CD4-positive, CD25-positive, alpha-beta regulatory T cell (primary cell): ENCODE results near the gene NCKIPSD. TPM values are rescaled to one million over a fixed set of nuclear protein-coding genes. Genes with fewer than 3 reads are reported as not detected.
"Not testable (repeated sequence)": the region's sequence is repeated elsewhere in the genome, so short reads cannot be mapped to it uniquely, and the experiment has no call there.

Source experiments
- ATAC-seq, 2 donors: fragments of 150-1000 bp; cut with Tn5 transposase; one replicate each; pipeline ENCODE4 v1.10.0; 2021; ENCODE audit warnings: low read depth in 2 of 2, moderate number of reproducible peaks in 2 of 2, moderate library complexity in 1 of 2
- DNase-seq, 3 donors: peaks; one replicate each; pipeline versions ENCODE4 v3.0.0 to v3.0.0-alpha.2; 2012 to 2022; ENCODE audit warnings: mixed read lengths in 1 of 3
- H3K27ac ChIP-seq: one replicate; pipeline ENCODE4 v1.7.0; 2013; ENCODE audit warnings: mild to moderate bottlenecking, low read length; ENCODE audit not compliant: insufficient read depth, poor library complexity, severe bottlenecking
- H3K27me3 ChIP-seq: one replicate; pipeline ENCODE4 v1.7.0; 2013; ENCODE audit warnings: low read length; ENCODE audit not compliant: control insufficient read depth, insufficient read depth
- H3K36me3 ChIP-seq: one replicate; pipeline ENCODE4 v1.7.0; 2013; ENCODE audit warnings: mild to moderate bottlenecking, low read length, moderate library complexity; ENCODE audit not compliant: control insufficient read depth, insufficient read depth
- H3K4me1 ChIP-seq: 2 replicates; pipeline ENCODE4 v1.7.0; 2013; ENCODE audit warnings: mild to moderate bottlenecking, low read length; ENCODE audit not compliant: insufficient read depth, control insufficient read depth, poor library complexity, severe bottlenecking
- H3K4me3 ChIP-seq: one replicate; pipeline ENCODE4 v1.7.0; 2013; ENCODE audit warnings: low read depth, mild to moderate bottlenecking, low read length, moderate library complexity
- H3K9me3 ChIP-seq, 2 experiments: 1 replicate in 1 of 2; 2 replicates in 1 of 2; pipeline ENCODE4 v1.7.0; 2013; ENCODE audit warnings: low read length in 2 of 2, mild to moderate bottlenecking in 1 of 2, moderate library complexity in 1 of 2; ENCODE audit not compliant: control insufficient read depth in 2 of 2
- H3K27ac Mint-ChIP-seq, 3 donors: one replicate each; pipeline ENCODE4 v1.8.0; 2020 to 2022; ENCODE audit warnings: mild to moderate bottlenecking in 3 of 3, mixed read lengths in 3 of 3, moderate library complexity in 2 of 3
- H3K27me3 Mint-ChIP-seq: one replicate; pipeline ENCODE4 v1.8.0; 2022; ENCODE audit warnings: mild to moderate bottlenecking, mixed read lengths
- H3K36me3 Mint-ChIP-seq: one replicate; pipeline ENCODE4 v1.8.0; 2020; ENCODE audit warnings: mixed read lengths
- H3K4me1 Mint-ChIP-seq, 4 donors: one replicate each; pipeline ENCODE4 v1.8.0; 2020 to 2022; ENCODE audit warnings: mixed read lengths in 4 of 4, mild to moderate bottlenecking in 1 of 4
- H3K4me3 Mint-ChIP-seq, 4 donors: one replicate each; pipeline ENCODE4 v1.8.0; 2020 to 2022; ENCODE audit warnings: mild to moderate bottlenecking in 4 of 4, mixed read lengths in 4 of 4, moderate library complexity in 3 of 4
- H3K9me3 Mint-ChIP-seq, 7 donors: one replicate each; pipeline ENCODE4 v1.8.0; 2020 to 2022; ENCODE audit warnings: mixed read lengths in 7 of 7, mild to moderate bottlenecking in 3 of 7, moderate library complexity in 2 of 7
- polyA plus RNA-seq, 4 donors: library from polyadenylated mRNA; unstranded; fragments of 300-500 nt; fragmentation: Illumina TruSeq; gene quantifications; one replicate each; pipeline ENCODE4 v1.2.3, GENCODE V29; 2021
- total RNA-seq: library from RNA; stranded (reverse); gene quantifications from one replicate; pipeline ENCODE4 v1.2.3, GENCODE V29; 2022

NCKIPSD gene
- total and polyA plus RNA-seq, 5 donors from 2014 or later, result 6.4 to 19.2 (median 10.9) TPM

DNA sequence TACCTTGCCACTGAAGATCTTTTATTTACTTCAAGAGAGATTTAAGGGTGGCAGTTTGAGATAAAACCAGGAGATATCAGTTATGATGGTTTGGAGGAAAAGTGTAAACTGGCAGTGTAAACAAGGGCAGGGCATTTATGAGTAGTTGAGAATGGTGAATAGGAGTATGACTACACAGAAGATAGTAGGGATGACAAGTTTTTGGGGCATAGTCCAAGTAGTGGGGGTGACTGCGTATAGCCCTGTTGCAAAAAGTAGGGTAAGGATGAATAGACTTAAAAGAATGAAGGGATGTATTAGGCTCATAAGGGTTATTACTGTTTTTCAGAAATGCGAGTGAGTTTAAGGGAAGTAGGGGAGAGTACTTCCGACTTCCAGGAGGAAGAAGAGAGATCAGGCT lies 37.6 kb upstream of the NCKIPSD start:
- not testable (repeated sequence) for H3K4me3 Mint-ChIP-seq, H3K36me3 ChIP-seq, H3K27me3 Mint-ChIP-seq, H3K27ac ChIP-seq, H3K36me3 Mint-ChIP-seq, DNase-seq, H3K9me3 ChIP-seq, ATAC-seq, H3K9me3 Mint-ChIP-seq, H3K4me3 ChIP-seq, H3K27me3 ChIP-seq, H3K4me1 ChIP-seq, H3K4me1 Mint-ChIP-seq
- H3K27ac Mint-ChIP-seq, result peak overlapping the region in 1 of 3 donors; percentile 29

GRCh38 chr3:48716982-48717746 lies 31.4 kb upstream of the NCKIPSD start, which contains the start of gene IP6K2:
TSS of gene IP6K2 (minus strand) at chr3:48717221. CDS start at chr3:48695291, 21,930 bp downstream.
- Histone ChIP-seq H3K27me3 (no peaks in the 10 kb centered on the region), H3K4me3 (peak within 1 kb of the TSS; percentile 96), H3K27ac (peak within 1 kb of the TSS; percentile 77), H3K9me3 (no peaks in the 10 kb centered on the region), H3K4me1 (peaks cover 35% of the 10 kb centered on the region), H3K36me3 (peaks cover 4% of the 10 kb centered on the region)
- H3K9me3 Mint-ChIP-seq, result peaks cover 0 to 2% (median 0%) of the 10 kb centered on the region in 7 donors
- DNase-seq (peak; percentile 97 to 98 (median 97)), ATAC-seq (peak; percentile 99)
- peaks cover 11% of the 10 kb centered on the region for H3K27me3 Mint-ChIP-seq
- H3K27ac Mint-ChIP-seq, result peak within 1 kb of the TSS; percentile 93 to 99 (median 98)
- peaks cover 10 to 47% (median 23%) of the 10 kb centered on the region in 4 donors for H3K4me1 Mint-ChIP-seq
- H3K4me3 Mint-ChIP-seq, result peak within 1 kb of the TSS; percentile 86 to 100 (median 98)
- H3K36me3 Mint-ChIP-seq, result peaks cover 5% of the 10 kb centered on the region

GRCh38 chr3:48716508-48716981 lies 30.8 kb upstream of the NCKIPSD start:
- peaks cover 35% of the 10 kb centered on the region for H3K4me1 ChIP-seq
- H3K9me3 ChIP-seq, result no peaks in the 10 kb centered on the region
- H3K4me3 Mint-ChIP-seq, result peak overlapping the region; percentile 86 to 100 (median 98)
- peaks cover 0 to 2% (median 0%) of the 10 kb centered on the region in 7 donors for H3K9me3 Mint-ChIP-seq
- H3K36me3 Mint-ChIP-seq, result peaks cover 9% of the 10 kb centered on the region
- DNase-seq, result peak; percentile 11 to 56 (median 41)
- peak overlapping the region; percentile 93 to 99 (median 98) for H3K27ac Mint-ChIP-seq
- H3K27ac ChIP-seq, result peak overlapping the region; percentile 77
- peaks cover 11% of the 10 kb centered on the region for H3K27me3 Mint-ChIP-seq
- H3K36me3 ChIP-seq, result peaks cover 10% of the 10 kb centered on the region
- H3K4me1 Mint-ChIP-seq, result peaks cover 10 to 52% (median 26%) of the 10 kb centered on the region in 4 donors
- peak overlapping the region; percentile 96 for H3K4me3 ChIP-seq
- ATAC-seq, result no peak
- no peaks in the 10 kb centered on the region for H3K27me3 ChIP-seq

DNA sequence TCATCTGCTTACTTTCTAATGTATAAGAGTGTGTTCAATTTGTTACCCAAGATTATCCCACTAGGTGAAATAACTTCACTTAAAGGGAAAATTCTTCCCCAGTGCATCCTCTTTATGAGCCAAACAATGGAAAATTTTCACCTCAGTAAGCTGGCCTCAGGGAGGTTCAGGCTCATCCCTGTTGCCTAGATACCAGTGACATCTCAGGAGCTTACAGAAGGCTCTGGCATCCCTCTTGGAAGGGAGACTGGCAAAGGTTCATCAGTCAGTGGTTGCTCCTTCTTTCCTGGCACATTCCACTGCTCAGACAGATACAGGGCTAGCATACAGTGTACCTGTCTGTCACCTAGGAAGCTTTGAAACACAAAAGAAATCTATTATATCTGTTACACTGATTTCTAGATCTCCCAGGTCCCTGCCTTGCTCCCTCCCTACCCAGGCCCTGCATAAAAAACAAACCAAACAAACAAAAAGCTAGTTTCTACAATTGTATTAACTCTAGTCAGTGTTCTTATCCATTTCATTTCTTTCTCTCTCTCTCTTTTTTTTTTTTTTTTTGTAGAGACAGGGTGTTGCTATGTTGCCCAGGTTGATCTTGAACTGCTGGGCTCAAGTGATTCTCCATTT lies 29.6 kb upstream of the NCKIPSD start:
- Histone ChIP-seq H3K4me1 (peaks cover 35% of the 10 kb centered on the region), H3K27me3 (no peaks in the 10 kb centered on the region), H3K9me3 (no peaks in the 10 kb centered on the region), H3K36me3 (peaks cover 20% of the 10 kb centered on the region), H3K27ac (peak overlapping the region; percentile 30), H3K4me3 (peak overlapping the region; percentile 96)
- peaks cover 7% of the 10 kb centered on the region for H3K27me3 Mint-ChIP-seq
- DNase-seq, result no peak
- peaks cover 9% of the 10 kb centered on the region for H3K36me3 Mint-ChIP-seq
- peaks cover 10 to 64% (median 32%) of the 10 kb centered on the region in 4 donors for H3K4me1 Mint-ChIP-seq
- H3K9me3 Mint-ChIP-seq, result peaks cover 0 to 2% (median 0%) of the 10 kb centered on the region in 7 donors
- peak overlapping the region; percentile 86 to 100 (median 98) for H3K4me3 Mint-ChIP-seq
- no peak for ATAC-seq
- H3K27ac Mint-ChIP-seq, result peak overlapping the region in 2 of 3 donors; percentile 78 to 98

DNA sequence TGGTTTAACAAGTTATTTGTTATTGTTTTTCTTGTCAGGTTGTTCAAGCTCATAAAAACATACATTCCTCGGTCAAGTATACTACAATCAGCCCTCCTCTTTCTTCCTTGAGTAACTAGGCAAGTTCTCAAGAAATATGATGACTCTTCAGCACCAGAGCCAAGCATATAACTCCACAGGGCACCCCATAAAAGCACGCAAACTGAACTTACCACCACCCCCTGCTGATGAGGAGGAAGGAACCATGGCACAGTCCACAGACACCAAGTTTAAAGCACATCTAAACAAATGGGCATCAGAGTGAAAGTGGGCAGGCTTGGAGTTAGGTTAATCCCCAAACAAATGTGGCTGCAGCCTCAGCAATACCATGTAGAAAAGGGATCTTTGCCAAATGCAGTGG lies 26.0 kb upstream of the NCKIPSD start:
- H3K27me3 ChIP-seq, result no peaks in the 10 kb centered on the region
- DNase-seq (no peak), ATAC-seq (no peak)
- Mint-ChIP-seq H3K4me1 (peaks cover 15 to 79% (median 45%) of the 10 kb centered on the region in 4 donors), H3K27ac (peak overlapping the region; percentile 42 to 83 (median 78)), H3K9me3 (no peaks in the 10 kb centered on the region), H3K4me3 (peak overlapping the region in 3 of 4 donors; percentile 9 to 45 (median 30)), H3K36me3 (peaks cover 9% of the 10 kb centered on the region), H3K27me3 (no peaks in the 10 kb centered on the region)
- no peak overlapping the region for H3K27ac ChIP-seq
- peaks cover 44% of the 10 kb centered on the region for H3K36me3 ChIP-seq
- no peaks in the 10 kb centered on the region for H3K9me3 ChIP-seq
- peaks cover 50% of the 10 kb centered on the region for H3K4me1 ChIP-seq
- no peak overlapping the region for H3K4me3 ChIP-seq

GRCh38 chr3:48709051-48709461 lies 23.3 kb upstream of the NCKIPSD start:
- Histone ChIP-seq H3K36me3 (peaks cover 48% of the 10 kb centered on the region), H3K27ac (no peak overlapping the region), H3K9me3 (no peaks in the 10 kb centered on the region), H3K4me3 (no peak overlapping the region), H3K4me1 (peaks cover 27% of the 10 kb centered on the region), H3K27me3 (no peaks in the 10 kb centered on the region)
- Mint-ChIP-seq H3K27me3 (no peaks in the 10 kb centered on the region), H3K9me3 (no peaks in the 10 kb centered on the region), H3K4me3 (peak overlapping the region in 2 of 4 donors; percentile 18 to 50), H3K36me3 (peaks cover 10% of the 10 kb centered on the region), H3K27ac (peak overlapping the region; percentile 48 to 76 (median 54)), H3K4me1 (peaks cover 5 to 67% (median 42%) of the 10 kb centered on the region in 4 donors)
- no peak for ATAC-seq
- no peak for DNase-seq

- Mint-ChIP-seq H3K4me3 (no peak overlapping the region), H3K27me3 (no peaks in the 10 kb centered on the region), H3K9me3 (no peaks in the 10 kb centered on the region), H3K27ac (peak overlapping the region in 2 of 3 donors; percentile 54 to 76), H3K4me1 (peaks cover 5 to 66% (median 43%) of the 10 kb centered on the region in 4 donors), H3K36me3 (peaks cover 10% of the 10 kb centered on the region)
- H3K27ac ChIP-seq, result no peak overlapping the region
- no peak for ATAC-seq
- no peaks in the 10 kb centered on the region for H3K27me3 ChIP-seq
- peaks cover 48% of the 10 kb centered on the region for H3K36me3 ChIP-seq
- no peak for DNase-seq
- no peaks in the 10 kb centered on the region for H3K9me3 ChIP-seq
- peaks cover 26% of the 10 kb centered on the region for H3K4me1 ChIP-seq
- H3K4me3 ChIP-seq, result no peak overlapping the region
These were observed 22.8 kb upstream of the NCKIPSD start for GRCh38 chr3:48708481-48708889.
